Neural progenitor cell (in vitro differentiated cells): ENCODE measurements around the gene SLC35E3. TPM values are rescaled to one million over a fixed set of nuclear protein-coding genes. Genes with fewer than 3 reads are reported as not detected.

Source experiments
- DNase-seq: peaks from one replicate; pipeline ENCODE4 v3.0.0-alpha.2; 2016; ENCODE audit warnings: low spot score
- H2AFZ ChIP-seq: fragments of 200-600 bp; sonication (generic); replicated peaks from 2 replicates; pipeline ENCODE4 v1.6.1; 2016; ENCODE audit warnings: antibody characterized with exemption
- H3F3A ChIP-seq: fragments of 200-600 bp; sonication (generic); 2 replicates; pipeline ENCODE4 v1.6.1; 2016; ENCODE audit warnings: antibody characterized with exemption, low read depth
- H3K27ac ChIP-seq: fragments of 200-600 bp; sonication (generic); 2 replicates; pipeline ENCODE4 v1.5.1; 2016; ENCODE audit warnings: mild to moderate bottlenecking
- H3K27me3 ChIP-seq: fragments of 200-600 bp; sonication (generic); 2 replicates; pipeline ENCODE4 v1.6.1; 2016; ENCODE audit warnings: mild to moderate bottlenecking, moderate library complexity
- H3K36me3 ChIP-seq: fragments of 200-600 bp; sonication (generic); 2 replicates; pipeline ENCODE4 v1.5.1; 2016
- H3K4me1 ChIP-seq: fragments of 200-600 bp; sonication (generic); 2 replicates; pipeline ENCODE4 v1.6.1; 2016; ENCODE audit warnings: mixed run types
- H3K4me2 ChIP-seq: fragments of 200-600 bp; sonication (generic); 2 replicates; pipeline ENCODE4 v1.6.1; 2016
- H3K4me3 ChIP-seq: fragments of 200-600 bp; sonication (generic); 2 replicates; pipeline ENCODE4 v1.5.1; 2016
- H3K79me2 ChIP-seq: fragments of 200-600 bp; sonication (generic); 2 replicates; pipeline ENCODE4 v1.6.1; 2016; ENCODE audit warnings: low read depth
- H3K9ac ChIP-seq: fragments of 200-600 bp; sonication (generic); 2 replicates; pipeline ENCODE4 v1.6.1; 2016
- H3K9me3 ChIP-seq: fragments of 200-600 bp; sonication (generic); 2 replicates; pipeline ENCODE4 v1.5.1; 2016; ENCODE audit warnings: low read depth
- H4K20me1 ChIP-seq: fragments of 200-600 bp; sonication (generic); 2 replicates; pipeline ENCODE4 v1.6.1; 2016; ENCODE audit warnings: low read depth
- H3K27ac Mint-ChIP-seq: 3 replicates; pipeline ENCODE4 v1.8.0; 2021; ENCODE audit warnings: mixed read lengths
- H3K27me3 Mint-ChIP-seq: 2 replicates; pipeline ENCODE4 v1.8.0; 2022; ENCODE audit warnings: low read depth, mild to moderate bottlenecking, inconsistent platforms, moderate library complexity, mixed read lengths; ENCODE audit not compliant: insufficient read depth
- H3K36me3 Mint-ChIP-seq: 3 replicates; pipeline ENCODE4 v1.8.0; 2021; ENCODE audit warnings: mixed read lengths
- H3K4me1 Mint-ChIP-seq: 3 replicates; pipeline ENCODE4 v1.8.0; 2021; ENCODE audit warnings: mixed read lengths
- H3K4me3 Mint-ChIP-seq: 3 replicates; pipeline ENCODE4 v1.8.0; 2021; ENCODE audit warnings: mild to moderate bottlenecking, moderate library complexity, mixed read lengths
- H3K9me3 Mint-ChIP-seq: 3 replicates; pipeline ENCODE4 v1.8.0; 2020; ENCODE audit warnings: mixed read lengths
- EZH2 ChIP-seq: fragments of 200-600 bp; sonication (generic); IDR thresholded peaks from 2 replicates; pipeline ENCODE4 v1.6.1; 2017; ENCODE audit warnings: antibody characterized with exemption, mild to moderate bottlenecking, moderate library complexity
- EZH2phosphoT487 ChIP-seq: fragments of 200-600 bp; sonication (generic); IDR thresholded peaks from 2 replicates; pipeline ENCODE4 v1.6.1; 2017; ENCODE audit warnings: antibody characterized with exemption
- total RNA-seq: library from RNA; depleted of rRNA; stranded (reverse); fragments of >200 nt; gene quantifications from 2 replicates; pipeline ENCODE4 v1.2.3, GENCODE V29; 2015; ENCODE audit warnings: low replicate concordance
- TF ChIP-seq, protein P1 (sequence below): fragments of 200-600 bp; sonication (generic); IDR thresholded peaks from 2 replicates; pipeline ENCODE4 v1.5.1; 2017; ENCODE audit warnings: antibody characterized with exemption, mild to moderate bottlenecking

Gene SLC35E3
- total RNA-seq, 1 donor from 2014 or later = 1.5 TPM

DNA sequence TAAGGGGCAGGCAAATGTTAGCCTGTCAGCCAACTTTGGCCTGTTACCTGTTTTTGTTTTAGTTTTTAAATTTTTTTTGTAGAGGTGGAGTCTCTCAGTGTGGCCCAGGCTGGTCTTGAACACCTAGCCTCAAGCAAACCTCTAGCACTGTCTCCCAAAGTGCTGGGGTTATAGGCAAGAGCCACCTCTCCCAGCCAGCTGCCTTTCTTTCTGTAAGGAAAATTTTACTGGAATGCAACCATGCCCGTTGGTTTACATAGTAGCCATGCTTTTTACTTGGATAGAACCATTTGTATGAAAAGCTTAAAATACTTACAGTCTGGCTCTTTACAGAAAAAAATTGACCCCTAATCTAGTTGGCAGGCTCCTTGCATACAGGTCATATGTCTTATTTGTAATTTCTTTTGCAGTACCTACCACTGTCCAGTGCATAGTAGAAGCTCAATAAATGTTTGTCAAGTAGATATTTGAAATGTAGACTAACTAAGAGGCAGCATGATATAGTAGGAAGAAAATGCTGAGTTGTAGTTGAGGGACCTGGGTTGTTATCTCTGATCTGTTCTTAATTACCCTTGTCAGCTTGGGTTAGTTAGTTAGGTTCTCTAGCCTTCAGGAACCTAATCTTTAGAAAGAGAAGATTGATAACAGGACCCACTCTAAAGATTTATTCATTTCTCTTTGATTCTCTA, 66.7 kb downstream of the SLC35E3 start:
- Histone ChIP-seq H3K27me3 (no peaks in the 10 kb centered on the region), H3K4me3 (no peak overlapping the region), H3F3A (peaks cover 5% of the 10 kb centered on the region), H3K36me3 (peaks cover 19% of the 10 kb centered on the region), H3K4me2 (no peak overlapping the region), H3K79me2 (peaks cover 70% of the 10 kb centered on the region), H4K20me1 (peaks cover 15% of the 10 kb centered on the region), H3K9ac (no peak overlapping the region), H3K9me3 (no peaks in the 10 kb centered on the region), H3K27ac (no peak overlapping the region), H3K4me1 (no peaks in the 10 kb centered on the region), H2AFZ (no peak overlapping the region)
- H3K4me3 Mint-ChIP-seq = no peak overlapping the region
- H3K27me3 Mint-ChIP-seq = no peaks in the 10 kb centered on the region
- peaks cover 14% of the 10 kb centered on the region for H3K36me3 Mint-ChIP-seq
- no peak overlapping the region for H3K27ac Mint-ChIP-seq
- DNase-seq = no peak
- TF ChIP-seq, protein P1, sequence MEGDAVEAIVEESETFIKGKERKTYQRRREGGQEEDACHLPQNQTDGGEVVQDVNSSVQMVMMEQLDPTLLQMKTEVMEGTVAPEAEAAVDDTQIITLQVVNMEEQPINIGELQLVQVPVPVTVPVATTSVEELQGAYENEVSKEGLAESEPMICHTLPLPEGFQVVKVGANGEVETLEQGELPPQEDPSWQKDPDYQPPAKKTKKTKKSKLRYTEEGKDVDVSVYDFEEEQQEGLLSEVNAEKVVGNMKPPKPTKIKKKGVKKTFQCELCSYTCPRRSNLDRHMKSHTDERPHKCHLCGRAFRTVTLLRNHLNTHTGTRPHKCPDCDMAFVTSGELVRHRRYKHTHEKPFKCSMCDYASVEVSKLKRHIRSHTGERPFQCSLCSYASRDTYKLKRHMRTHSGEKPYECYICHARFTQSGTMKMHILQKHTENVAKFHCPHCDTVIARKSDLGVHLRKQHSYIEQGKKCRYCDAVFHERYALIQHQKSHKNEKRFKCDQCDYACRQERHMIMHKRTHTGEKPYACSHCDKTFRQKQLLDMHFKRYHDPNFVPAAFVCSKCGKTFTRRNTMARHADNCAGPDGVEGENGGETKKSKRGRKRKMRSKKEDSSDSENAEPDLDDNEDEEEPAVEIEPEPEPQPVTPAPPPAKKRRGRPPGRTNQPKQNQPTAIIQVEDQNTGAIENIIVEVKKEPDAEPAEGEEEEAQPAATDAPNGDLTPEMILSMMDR = no peak
- TF ChIP-seq EZH2 (no peak), EZH2phosphoT487 (no peak)
- peaks cover 6% of the 10 kb centered on the region for H3K4me1 Mint-ChIP-seq
- no peaks in the 10 kb centered on the region for H3K9me3 Mint-ChIP-seq

GRCh38 chr12:68813242-68813593, 67.2 kb downstream of the SLC35E3 start:
- H2AFZ ChIP-seq = no peak overlapping the region
- Mint-ChIP-seq H3K36me3 (peaks cover 14% of the 10 kb centered on the region), H3K4me3 (no peak overlapping the region), H3K9me3 (no peaks in the 10 kb centered on the region), H3K27me3 (no peaks in the 10 kb centered on the region), H3K27ac (no peak overlapping the region), H3K4me1 (peaks cover 6% of the 10 kb centered on the region)
- no peak overlapping the region for H3K4me3 ChIP-seq
- DNase-seq = no peak
- TF ChIP-seq EZH2phosphoT487 = no peak
- TF ChIP-seq, protein P1 = no peak
- TF ChIP-seq EZH2 = no peak
- no peaks in the 10 kb centered on the region for H3K9me3 ChIP-seq
- peaks cover 2% of the 10 kb centered on the region for H3F3A ChIP-seq
- no peaks in the 10 kb centered on the region for H3K4me1 ChIP-seq
- H3K27me3 ChIP-seq = no peaks in the 10 kb centered on the region
- peaks cover 72% of the 10 kb centered on the region for H3K79me2 ChIP-seq
- H4K20me1 ChIP-seq = peaks cover 15% of the 10 kb centered on the region
- no peak overlapping the region for H3K27ac ChIP-seq
- H3K9ac ChIP-seq = no peak overlapping the region
- H3K4me2 ChIP-seq = no peak overlapping the region
- peaks cover 22% of the 10 kb centered on the region for H3K36me3 ChIP-seq

DNA sequence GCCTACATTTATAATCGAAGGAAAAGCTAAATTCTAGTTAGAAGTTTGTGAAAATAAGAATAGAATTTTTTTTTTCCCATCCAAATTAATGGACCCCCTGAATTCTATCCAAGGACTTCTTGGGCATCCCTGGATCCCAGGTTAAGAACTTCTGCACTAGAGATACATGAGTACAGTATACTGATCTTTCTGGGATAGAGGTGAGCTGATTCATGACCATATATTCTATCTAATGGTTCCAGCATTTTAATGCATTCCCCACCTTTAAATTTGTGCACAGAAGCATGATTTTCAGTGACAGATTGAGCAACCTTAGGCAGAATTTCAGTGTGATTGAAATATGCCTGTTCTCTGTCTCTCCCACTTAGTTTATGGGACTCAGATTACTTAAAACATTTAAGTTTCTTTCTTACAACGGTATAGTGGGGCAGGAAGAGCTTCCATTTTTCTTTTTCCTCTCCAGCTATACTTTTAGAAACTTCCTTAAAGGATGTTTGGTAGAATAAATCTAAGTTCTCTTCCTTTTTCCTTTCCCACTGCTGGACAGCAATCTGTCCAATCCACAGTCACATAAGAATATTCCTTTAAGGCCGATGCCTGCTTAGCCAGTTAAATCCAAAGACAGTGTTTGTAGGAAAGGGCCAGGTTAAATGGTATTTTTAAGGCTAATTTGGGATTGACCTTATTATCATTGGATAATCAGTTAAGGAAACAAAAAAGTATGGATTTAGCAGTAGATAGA, 68.7 kb downstream of the SLC35E3 start:
- Histone ChIP-seq H2AFZ (no peak overlapping the region), H3K9ac (no peak overlapping the region), H3K36me3 (peaks cover 17% of the 10 kb centered on the region), H3K27me3 (no peaks in the 10 kb centered on the region), H3K4me3 (no peak overlapping the region), H3K27ac (no peak overlapping the region), H4K20me1 (peaks cover 8% of the 10 kb centered on the region), H3K4me1 (no peaks in the 10 kb centered on the region), H3K4me2 (no peak overlapping the region), H3K79me2 (peaks cover 66% of the 10 kb centered on the region), H3K9me3 (no peaks in the 10 kb centered on the region), H3F3A (no peaks in the 10 kb centered on the region)
- no peak for DNase-seq
- H3K9me3 Mint-ChIP-seq = no peaks in the 10 kb centered on the region
- TF ChIP-seq, protein P1 = no peak
- TF ChIP-seq EZH2 = no peak
- TF ChIP-seq EZH2phosphoT487 = no peak
- H3K4me1 Mint-ChIP-seq = no peaks in the 10 kb centered on the region
- H3K4me3 Mint-ChIP-seq = no peak overlapping the region
- no peaks in the 10 kb centered on the region for H3K27me3 Mint-ChIP-seq
- no peak overlapping the region for H3K27ac Mint-ChIP-seq
- peaks cover 16% of the 10 kb centered on the region for H3K36me3 Mint-ChIP-seq
